ENCODE measurements around the gene HSP90AB1.

DNA sequence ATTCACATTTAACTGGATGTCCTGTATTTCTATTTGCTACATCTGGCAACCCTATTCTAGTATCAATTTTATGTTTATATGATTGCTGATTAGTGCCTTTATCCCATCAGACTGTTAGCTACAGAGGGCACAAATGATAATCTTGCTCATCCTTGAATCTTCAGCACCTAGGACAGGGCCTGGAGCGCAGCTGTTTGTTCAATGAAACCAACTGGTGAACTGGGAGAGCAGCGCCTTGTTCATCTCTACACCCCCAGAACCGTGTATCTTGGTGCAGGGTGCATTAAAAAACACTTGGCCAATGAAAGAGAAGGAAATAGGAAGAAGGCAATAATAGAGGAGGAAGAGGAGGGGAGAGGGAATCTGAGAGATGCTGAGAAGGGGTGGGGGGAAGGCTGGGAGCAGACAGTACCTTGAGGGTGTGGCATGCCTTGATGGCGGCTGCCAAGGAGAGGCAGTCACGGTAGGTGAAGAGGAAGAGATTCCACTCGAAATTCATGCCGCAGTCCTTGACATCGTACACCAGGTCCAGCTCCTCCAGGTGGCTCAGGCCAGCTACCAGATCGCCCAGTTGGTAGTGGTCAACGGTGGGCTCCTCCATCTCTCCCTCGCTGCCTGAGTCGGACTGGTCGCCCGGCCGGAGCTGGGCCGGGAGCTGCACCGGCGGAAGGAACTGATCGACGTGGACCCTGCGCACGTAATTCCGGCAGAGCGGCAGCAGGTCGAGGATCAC is 38.8 kb downstream of the HSP90AB1 start:
- TF ChIP-seq MAX (IDR thresholded peaks at IDR 0.05) (no peak), FOSL2 (IDR thresholded peaks at IDR 0.05) (no peak), FOSL2 (CRISPR knock-in tag; IDR thresholded peaks at IDR 0.05) (no peak), ZC3H11A (IDR thresholded peaks at IDR 0.05) (no peak), MYC (IDR thresholded peaks at IDR 0.05; ENCODE audit: borderline replicate concordance, low read length) (no peak), JUN (IDR thresholded peaks at IDR 0.05) (no peak), MAFK (IDR thresholded peaks at IDR 0.05; ENCODE audit: partially characterized antibody) (no peak), GATA3 (IDR thresholded peaks at IDR 0.05; ENCODE audit: borderline replicate concordance) (no peak), POLR2A (IDR thresholded peaks at IDR 0.05; ENCODE audit: low read length) (no peak), CHD4 (IDR thresholded peaks at IDR 0.05; ENCODE audit: borderline replicate concordance) (no peak), HEYL (CRISPR knock-in tag; IDR thresholded peaks at IDR 0.05) (no peak), KDM5A (IDR thresholded peaks at IDR 0.05) (no peak)
- TF ChIP-seq, protein P1, sequence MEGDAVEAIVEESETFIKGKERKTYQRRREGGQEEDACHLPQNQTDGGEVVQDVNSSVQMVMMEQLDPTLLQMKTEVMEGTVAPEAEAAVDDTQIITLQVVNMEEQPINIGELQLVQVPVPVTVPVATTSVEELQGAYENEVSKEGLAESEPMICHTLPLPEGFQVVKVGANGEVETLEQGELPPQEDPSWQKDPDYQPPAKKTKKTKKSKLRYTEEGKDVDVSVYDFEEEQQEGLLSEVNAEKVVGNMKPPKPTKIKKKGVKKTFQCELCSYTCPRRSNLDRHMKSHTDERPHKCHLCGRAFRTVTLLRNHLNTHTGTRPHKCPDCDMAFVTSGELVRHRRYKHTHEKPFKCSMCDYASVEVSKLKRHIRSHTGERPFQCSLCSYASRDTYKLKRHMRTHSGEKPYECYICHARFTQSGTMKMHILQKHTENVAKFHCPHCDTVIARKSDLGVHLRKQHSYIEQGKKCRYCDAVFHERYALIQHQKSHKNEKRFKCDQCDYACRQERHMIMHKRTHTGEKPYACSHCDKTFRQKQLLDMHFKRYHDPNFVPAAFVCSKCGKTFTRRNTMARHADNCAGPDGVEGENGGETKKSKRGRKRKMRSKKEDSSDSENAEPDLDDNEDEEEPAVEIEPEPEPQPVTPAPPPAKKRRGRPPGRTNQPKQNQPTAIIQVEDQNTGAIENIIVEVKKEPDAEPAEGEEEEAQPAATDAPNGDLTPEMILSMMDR (IDR thresholded peaks at IDR 0.05) = no peak
- TF ChIP-seq, protein P2, sequence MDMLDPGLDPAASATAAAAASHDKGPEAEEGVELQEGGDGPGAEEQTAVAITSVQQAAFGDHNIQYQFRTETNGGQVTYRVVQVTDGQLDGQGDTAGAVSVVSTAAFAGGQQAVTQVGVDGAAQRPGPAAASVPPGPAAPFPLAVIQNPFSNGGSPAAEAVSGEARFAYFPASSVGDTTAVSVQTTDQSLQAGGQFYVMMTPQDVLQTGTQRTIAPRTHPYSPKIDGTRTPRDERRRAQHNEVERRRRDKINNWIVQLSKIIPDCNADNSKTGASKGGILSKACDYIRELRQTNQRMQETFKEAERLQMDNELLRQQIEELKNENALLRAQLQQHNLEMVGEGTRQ (IDR thresholded peaks at IDR 0.05) = no peak

Data from A549 (cell line).